Activated T-helper 9 cell treated with anti-CD3 and anti-CD28 coated beads, Interleukin-2, amount 50 U/mL, for 16 hours (primary cell): ENCODE measurements around the gene APP.
"Not testable (repeated sequence)": the region's sequence is repeated elsewhere in the genome, so short reads cannot be mapped to it uniquely, and the experiment has no call there.

Experiments used
- DNase-seq: peaks from one replicate; pipeline ENCODE4 v3.0.0-alpha.2; 2020; ENCODE audit warnings: low read depth

APP gene

DNA sequence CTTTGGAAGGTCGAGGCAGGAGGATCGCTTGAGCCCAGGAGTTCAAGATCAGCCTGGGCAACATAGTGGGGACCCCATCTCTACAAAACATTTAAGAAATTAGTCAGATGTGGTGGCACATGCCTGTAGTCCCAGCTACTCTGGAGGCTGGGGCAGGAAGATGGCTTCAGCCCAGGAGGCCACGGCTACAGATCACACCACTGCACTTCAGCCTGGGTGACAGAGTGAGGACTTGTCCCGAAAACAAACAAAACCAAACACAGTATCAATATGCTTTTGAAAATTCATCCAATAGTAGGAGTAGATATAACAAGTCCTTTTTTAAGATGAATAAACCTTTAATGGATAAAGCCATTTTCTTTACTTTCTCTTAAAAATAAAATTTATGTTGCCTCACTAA, 8.5 kb downstream of the APP start:
- DNase-seq, result no peak

DNA sequence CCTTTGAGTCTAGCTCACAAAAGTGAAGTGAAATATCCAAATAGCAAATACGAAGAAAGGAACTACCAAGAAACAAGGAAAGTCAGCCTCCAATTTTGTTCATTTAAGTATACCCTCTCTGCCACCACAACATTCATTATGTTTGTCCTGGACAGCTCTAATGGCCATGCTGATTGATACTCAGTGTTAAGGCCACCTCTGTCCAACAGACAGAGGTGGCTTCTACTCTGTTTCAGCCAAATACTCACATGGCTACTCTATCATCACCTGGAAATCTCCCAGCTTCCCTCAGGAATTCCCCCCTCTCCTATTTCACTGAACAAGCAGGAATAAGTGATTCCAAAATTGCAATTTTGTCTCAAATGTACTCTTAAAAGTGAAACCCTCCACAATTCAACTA, 10.7 kb downstream of the APP start:
- DNase-seq, result no peak

DNA sequence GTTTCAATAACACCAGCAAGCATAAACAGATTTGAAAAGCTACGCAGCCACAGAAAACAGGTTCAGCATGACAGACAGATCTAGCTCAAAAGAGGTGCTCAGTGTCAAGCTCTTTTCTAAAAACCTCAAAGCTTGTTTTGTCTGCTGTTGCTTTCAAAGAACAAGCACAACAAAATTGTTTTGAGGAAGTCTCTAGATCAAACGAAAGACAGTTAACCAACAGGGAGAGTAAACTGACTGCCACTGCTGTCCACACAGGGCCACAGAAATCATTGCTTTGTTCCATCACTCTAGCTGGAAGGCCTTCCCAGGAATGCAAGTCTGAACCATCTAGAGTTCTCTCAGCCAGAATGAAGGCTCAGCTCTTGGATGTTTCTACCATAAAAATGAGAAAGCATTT, 12.8 kb downstream of the APP start:
- no peak for DNase-seq

DNA sequence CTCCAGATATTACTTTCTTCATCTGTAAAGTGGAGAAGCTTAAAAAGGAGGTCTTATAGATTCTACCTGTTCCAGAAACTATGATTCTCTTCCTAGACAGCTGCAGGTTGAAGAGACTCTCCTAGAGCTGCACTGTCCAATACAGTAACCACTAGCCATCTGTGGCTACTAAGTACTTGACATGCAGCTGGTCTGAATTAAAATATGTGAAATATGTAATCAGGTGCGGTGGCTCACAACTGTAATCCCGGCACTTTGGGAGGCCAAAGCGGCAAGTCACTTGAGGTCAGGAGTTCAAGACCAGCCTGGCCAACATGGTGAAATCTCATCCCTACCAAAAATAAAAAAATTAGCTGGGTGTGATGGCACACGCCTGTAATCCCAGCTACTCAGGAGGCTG, 15.8 kb downstream of the APP start:
- no peak for DNase-seq

DNA sequence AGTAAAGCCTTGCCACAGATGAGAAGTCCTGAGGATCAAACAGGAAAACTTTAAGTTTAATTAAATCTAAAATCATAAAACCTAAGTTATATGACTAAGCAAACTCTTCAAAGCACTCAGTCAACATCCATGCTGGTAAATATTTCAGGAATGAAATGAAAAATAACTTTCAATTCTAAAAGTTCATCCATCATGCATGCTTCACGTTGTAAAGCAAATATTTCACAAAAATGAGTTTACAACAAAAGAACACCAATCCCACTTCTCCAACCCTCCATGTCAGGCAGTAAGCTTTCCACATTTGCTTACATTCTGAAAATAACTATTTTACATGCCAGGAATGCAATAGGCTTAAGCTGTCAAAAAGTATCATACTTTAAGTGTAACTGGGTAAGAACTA, 16.8 kb downstream of the APP start:
- DNase-seq, result no peak

DNA sequence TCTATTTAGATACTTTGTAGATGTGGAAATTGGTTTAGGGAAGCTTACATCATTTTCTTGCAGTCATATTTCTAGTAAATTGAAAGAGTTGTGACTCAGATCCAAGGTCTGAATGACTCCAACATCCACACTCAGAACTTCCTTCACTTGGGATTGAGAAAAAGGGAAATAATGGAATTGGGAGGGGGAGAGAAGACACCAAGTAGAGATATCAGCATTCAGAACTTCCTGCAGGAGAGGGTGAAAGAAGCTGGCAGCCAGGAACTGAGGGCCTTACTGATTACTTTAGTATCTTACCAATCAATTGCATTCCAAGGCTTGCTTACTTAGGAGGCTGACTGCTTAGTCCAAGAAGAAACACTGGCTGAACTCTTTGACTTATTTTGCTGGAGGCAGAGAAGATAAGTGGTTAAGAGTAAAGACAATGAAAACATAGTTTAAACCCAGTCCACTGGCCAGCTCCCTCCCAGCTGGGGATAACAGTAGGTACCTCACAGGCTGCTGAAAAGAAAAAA, 21.7 kb downstream of the APP start:
- DNase-seq, result no peak

DNA sequence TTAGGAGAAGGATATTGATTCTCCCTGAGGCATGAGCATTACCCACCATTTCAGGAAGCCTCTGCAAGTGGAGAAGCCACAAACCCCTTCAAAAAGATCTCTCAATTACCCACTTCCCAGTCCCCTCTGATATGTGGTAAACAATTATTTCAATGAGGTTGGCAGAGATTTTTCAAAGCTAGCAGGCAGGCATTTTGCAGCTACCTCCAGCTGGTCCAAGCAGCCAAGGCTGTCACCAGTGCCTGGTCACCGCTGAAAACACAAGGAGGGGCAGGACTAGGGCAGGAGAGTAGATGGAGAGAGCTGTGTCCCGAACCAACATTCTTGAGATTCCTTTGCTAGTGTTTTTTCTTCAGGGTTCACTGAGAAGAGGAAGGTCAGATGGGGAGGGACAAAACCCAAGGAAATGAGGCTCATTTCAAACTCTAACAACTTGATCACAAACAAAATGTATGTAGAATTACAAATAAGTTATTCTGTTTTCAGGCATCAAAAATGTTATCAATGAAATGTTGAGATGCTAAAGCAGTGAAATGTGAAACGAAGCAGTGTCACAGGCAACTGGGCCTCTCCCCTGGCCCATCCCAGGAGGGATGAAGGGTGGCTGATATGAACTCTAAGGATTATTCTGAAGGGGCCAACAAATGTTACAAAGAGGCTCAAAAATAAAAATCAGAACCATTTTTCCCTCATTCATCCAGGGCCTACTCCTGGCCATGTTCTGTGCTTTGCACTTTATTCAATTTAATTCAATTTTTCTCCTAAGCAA, 22.3 kb downstream of the APP start:
- DNase-seq, result no peak

DNA sequence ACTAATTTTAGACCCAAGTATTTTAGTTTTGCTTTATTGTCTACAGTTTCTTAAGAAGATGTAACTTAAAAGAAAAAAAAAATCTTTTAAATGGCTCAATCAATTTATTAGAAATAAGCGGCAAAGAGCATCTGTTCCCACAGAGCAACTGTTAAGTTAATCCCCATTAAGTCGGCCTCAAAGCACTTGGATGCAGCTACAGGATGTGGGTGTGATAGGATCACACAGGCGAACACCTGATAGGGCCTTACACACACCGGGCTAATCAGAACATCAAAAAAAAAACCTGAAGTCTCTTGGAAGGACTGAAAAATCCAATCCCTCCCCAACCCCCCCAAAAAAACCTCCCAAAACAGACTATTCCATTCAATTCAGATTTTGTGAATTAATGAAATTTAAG, 23.0 kb downstream of the APP start:
- DNase-seq, result no peak

DNA sequence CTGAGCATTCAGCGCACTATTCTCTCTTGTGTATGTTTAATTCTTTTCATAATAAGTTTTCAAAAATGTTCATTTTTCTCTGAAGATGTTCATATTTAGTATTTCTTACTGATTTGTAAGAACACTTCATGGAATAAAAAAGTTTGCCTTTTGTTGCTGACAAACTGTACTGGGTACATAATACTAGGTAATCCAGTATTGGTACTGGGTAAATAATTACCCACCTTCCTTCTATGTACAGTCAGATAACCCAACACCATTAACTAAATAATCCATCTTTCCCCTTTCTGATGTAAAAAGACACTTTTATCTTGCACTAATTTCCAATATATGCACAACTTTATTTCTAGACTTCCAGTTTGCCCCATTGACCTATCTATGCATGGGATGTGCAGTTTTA, 23.9 kb downstream of the APP start:
- DNase-seq, result no peak

DNA sequence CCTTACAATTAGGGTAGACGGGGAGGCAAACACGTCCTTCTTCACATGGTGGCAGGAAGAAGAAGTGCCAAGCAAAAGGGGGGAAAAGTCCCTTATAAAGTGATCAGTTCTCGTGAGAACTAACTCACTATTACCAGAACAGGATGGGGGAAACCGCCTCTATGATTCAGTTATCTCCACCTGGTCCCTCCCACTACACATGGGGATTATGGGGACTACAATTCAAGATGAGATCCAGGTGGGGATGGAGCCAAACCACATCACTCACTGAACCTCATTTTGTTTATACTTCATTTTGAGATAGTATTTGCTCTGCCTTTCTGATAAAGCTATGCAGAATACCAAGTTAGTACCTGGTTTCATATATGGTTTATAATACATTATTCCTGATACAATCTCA, 26.5 kb downstream of the APP start:
- no peak for DNase-seq

DNA sequence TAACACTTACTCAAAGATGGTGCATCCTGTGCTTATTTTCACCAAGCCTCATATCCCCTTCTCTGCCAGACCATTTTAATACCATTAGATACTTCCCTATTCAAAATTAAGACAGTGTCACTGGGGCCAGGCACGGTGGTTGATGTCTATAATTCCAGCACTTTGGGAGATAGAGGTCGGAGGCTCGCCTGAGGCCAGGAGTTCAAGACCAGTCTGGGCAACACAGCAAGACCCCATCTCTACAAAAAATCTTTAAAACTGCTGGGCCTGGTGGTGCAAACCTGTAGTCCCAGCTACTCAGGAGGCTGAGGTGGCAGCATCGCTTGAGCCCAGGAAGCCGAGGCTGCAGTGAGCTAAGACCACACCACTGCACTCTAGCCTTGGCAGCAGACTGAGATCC, 28.2 kb downstream of the APP start:
- DNase-seq, result no peak

DNA sequence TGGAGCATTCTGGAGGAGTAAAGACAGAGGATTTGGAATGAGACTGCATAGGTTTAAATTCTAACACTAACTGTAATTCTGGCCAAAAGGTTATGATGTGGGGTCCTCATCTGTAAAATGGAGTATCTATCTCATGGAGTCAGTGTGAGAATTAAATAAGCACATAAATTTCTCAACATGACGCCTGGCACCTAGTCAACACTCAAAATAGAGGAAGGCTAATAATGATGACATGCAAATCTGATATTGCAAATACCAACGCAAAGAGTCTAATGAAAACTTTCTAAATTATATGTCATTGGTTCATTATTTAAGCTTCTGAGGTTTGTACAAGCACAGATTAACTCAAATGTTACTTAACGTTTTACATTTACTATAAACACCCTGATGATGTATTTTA, 29.6 kb downstream of the APP start:
- no peak for DNase-seq

DNA sequence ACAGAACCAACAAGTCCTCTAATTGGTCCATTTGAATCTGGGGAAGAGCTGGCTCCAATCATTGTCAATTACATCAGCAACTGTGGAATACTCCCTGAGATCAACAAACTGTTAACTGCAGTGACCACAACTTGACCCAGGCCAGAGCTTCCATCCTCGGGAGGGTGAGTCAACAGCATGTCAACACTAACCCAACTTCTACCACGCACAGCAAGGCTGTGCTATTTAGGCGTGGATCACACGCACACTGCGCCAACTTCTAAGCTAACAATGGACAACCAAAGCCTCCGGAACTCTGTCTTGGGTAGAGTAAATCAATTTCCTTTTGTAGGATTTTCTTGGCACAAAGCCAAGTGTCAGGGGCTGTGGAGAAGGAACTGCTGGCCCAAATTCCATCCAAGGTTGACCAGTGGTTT, 30.4 kb downstream of the APP start:
- DNase-seq, result no peak

DNA sequence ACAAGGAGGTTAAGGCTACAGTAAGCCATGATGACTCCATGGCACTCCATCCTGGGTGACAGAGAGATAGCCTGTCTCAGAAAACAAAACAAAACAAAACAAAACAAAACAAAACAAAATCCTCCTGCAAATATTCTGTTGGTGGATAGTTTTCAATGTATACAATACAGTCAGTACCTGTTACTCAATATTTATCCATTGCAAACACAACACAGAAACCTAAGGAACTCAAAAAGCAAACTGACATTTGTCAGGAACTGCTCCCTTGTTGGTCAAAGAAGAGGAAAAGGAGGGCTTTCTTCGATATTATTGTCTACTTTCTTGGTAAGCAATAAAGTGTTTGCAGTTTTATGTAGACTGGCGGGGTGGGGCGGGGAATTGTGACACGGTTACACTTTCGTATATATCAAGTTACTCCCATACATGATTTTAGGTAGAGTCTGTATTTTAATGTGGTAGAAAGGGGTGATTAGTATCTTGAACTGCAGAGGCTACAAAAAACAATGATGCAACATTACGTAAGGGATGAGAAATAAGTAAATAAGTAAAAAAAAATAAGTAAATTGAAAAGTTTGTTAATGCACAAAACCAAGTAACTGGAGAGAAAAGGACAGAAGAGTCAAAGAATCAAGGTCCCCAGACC, 31.8 kb downstream of the APP start:
- DNase-seq, result no peak

DNA sequence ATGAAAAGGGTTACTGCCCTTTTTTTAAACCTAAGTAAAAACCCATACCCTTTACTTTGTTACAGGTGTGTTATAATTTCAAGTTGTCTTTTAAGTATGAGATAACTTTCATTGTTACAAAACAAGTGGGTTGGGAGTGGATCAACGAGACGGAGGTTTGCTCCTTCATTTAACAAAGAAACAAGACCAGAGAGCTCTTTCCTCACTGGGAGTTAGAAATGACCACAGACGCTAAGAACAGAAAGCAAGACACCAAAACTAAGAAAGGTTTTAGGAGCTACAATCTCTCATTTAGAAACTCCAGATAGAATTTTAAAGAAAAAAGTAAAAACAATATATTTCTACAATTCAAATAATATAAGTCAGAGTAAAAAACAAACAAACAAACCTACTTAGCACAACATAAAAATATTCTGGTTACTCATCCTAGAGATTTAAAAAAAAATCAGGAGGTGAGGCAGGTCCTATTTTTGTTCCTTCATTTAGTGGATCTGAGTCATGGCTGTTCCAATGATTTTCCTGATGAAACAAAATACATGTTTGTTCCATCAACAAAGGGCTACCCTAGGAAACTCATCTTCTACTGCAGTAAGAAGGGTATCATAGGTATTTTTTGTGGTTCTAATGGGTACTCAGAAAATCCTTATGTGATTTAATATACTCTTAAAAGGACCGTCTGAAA, 33.0 kb downstream of the APP start:
- no peak for DNase-seq

DNA sequence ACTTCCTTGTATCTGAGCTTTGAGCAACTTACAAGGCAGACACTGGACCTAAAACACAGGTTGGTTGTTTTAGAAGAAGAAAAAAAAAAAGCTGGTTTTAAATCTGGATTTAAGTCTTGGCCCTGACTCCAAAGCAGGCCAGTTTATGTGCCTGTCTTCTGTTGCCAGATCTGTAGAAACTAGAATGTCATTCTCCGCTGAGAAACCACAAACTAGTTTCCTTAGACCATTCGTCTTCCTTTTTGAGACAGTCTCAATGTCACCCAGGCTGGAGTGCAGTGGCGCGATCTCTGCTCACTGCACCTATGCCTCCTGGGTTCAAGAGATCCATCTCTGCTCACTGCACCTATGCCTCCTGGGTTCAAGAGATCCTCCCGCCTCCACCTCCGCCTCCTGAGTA, 33.9 kb downstream of the APP start:
- no peak for DNase-seq

DNA sequence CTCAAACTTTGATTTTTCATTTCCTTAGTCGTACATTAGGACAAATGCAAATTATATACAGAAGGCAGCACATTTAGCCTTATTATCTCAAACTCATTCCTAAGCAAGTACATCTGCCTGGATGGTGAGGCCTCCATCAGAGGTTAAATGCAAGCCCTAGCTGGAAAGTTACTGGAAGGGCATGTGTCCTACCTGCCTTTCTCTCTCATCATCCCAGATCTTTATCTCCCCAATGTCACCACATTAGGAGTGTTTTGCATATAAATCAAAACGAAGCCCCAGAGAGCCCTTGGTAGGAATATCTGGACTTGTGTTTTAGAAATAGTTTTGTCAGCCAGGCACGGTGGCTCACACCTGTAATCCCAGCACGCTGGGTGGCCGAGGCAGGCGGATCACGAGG, 35.0 kb downstream of the APP start:
- DNase-seq, result no peak

DNA sequence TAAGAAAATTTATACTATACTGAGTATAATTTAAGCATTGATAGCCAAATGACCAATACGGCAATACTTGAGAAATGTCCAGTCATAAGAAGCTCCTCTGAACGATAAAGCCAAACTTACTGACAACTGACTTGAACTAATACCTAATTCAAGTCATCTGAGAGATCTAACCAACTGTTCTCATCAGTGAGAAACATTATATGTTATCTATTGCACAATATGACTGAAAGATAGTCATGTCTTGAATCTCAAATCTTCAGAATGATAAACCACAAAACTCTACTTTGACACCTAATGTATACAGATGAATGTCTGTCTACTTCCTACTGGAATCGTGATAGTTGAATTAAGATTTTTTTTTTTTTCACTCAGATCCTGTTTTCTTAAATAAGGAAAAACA, 39.0 kb downstream of the APP start:
- no peak for DNase-seq

DNA sequence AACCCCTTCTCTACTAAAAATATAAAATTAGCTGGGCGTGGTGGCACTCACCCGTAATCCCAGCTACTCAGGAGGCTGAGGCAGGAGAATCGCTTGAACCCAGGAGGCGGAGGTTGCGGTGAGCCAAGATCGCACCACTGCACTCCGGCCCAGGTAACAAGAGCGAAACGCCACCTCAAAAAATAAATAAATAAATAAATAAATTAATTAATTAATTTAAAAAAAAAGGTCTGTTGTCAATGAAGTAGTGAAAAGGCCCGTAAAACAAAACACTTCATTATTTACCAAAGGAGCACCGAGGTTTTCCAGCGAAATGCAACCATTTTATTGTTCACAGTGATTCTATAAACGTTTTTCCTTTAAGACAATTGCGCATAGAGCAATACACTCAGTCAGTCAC, 39.5 kb downstream of the APP start:
- DNase-seq, result not testable (repeated sequence)

DNA sequence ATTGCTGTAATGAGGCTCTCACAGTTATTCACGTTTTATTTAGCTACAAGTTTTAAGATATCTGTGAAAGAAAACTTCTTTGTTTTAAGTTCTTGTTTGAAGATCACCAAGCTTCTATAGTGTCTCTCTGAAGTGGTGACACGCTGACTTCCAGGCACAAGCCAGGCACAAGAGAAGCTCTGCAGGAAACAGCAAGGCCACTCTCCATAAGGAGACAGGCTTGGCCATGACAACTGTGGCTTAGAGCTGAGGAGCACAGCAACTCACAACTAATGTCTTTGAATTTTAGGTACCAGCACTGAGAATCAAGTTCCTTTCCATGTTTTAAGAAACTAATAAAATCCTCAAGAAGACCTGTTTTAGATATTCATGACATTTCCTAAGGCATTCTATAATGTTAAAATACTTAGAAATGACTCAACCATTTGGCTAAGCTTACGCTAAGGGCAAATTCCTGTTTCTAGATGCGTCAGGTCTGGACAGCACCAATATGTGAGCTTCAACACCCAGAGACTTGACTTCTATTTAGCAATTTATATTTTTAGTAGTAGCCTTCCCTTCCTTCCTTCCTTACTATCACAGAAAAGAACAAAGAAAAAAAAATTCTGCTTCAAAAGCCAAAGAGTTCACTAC, 40.2 kb downstream of the APP start:
- DNase-seq, result no peak

DNA sequence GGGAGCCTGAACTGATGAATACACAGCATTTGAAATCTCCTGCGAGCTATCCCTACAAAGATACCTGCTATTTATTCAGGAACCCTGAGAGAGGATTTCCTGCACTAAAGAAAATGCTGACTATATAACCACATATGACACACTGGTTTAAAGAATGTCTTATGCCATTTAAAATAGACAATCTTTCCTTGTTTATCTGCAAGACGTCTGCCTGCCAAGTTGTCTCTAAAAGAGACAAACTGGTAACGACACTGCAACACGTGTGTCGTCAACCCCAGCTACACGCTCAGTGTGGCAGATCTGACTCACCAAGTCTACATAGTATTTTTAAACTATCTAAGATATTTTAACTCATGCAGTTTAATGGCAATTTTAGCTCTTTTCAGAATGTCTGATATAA, 42.7 kb downstream of the APP start:
- no peak for DNase-seq

DNA sequence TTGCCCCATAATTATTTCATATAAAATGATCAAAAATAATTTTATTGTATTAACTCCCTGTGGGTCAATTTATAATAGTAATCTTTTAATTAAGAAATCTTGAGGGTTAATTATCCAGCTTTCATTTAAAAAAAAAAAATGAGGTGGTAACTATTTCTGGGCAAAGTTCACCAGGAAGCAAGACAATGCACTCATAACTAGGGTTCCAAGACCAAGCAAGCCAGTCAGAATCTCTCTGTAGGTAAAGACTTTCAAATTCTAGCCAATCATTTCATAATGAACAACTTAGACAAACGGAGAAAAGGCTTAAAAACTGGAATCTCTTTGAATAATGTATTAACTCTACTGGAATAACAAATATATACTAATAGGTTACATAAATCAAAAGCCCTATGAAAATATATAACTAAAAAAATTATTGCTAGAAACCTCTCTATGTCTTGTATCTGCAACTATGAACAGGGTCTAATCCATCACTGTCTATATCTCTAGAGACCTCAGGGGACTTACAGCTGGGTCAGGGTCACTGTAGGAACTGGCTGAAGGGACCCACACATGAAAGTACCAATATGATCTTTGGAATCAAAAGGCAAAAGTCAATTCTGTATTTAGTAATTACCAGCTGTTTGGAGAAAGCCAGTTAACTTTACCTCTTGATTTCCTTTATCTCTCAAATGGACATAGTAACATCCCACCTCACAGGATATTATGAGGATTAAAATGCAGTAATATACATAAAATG, 43.3 kb downstream of the APP start:
- DNase-seq, result no peak
